ENCODE measurements around the gene SRRM2. TPM values are rescaled to one million over a fixed set of nuclear protein-coding genes. Genes with fewer than 3 reads are reported as not detected.

Gene SRRM2
- total RNA-seq, 1 experiment from 2014 or later = 127 TPM

DNA sequence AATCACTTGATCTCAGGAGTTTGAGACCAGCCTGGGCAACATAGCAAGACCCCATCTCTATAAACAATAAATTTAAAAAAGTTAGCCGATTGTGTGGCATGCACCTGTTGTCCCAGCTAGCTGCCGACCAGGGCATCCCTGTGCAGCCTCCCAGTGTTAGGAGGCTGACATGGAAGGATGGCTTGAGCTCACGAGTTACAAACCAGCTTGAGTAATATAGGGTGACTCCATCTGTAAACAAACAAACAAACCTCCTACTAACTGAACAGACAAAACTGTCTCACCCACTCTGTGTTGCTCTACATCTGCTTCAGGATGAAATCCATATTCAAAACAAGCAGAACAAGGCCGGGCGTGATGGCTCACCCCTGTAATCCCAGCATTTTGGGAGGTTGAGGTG, 25.5 kb upstream of the SRRM2 start:
- no peak for DNase-seq
- no peaks in the 10 kb centered on the region for H3K9me3 ChIP-seq (ENCODE audit: low read length)
- H3K4me2 ChIP-seq (ENCODE audit: low read depth, low read length, poor library complexity, severe bottlenecking) = no peak overlapping the region
- H3K27me3 ChIP-seq (ENCODE audit: low read length) = no peaks in the 10 kb centered on the region
- no peak overlapping the region for H2AFZ ChIP-seq (ENCODE audit: low read length)
- H3K79me2 ChIP-seq (ENCODE audit: low read length) = no peaks in the 10 kb centered on the region
- no peak overlapping the region for H3K9ac ChIP-seq (ENCODE audit: low read length)
- H3K9me2 ChIP-seq (replicated peaks; ENCODE audit: insufficient read depth, low read length) = no peaks in the 10 kb centered on the region
- H4K20me1 ChIP-seq (ENCODE audit: insufficient read depth, low read depth, low read length) = no peaks in the 10 kb centered on the region
- no peak overlapping the region for H3K4me3 ChIP-seq (ENCODE audit: low read length)
- no peaks in the 10 kb centered on the region for H3K36me3 ChIP-seq (ENCODE audit: insufficient read depth, low read length)
- H3K27ac ChIP-seq (ENCODE audit: low read length) = no peak overlapping the region
- H3K4me1 ChIP-seq (ENCODE audit: low read length) = peaks cover 2% of the 10 kb centered on the region; the same call in 1 of the 2 replicates

DNA sequence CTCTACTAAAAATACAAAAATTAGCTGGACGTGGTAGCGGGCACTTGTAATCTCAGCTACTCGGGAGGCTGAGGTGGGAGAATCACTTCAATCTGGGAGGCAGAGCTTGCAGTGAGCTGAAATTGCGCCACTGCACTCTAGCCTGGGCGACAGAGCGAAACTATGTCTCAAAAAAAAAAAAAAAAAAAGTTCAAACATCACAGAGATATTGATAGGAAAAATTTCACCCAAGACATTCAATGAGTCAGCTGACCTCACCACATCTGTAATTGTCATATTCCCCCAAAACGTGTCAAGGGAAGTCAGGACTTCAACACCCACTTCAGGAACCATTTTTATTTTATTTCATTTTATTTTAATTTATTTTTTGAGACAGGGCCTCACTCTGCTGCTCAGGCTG, 24.4 kb upstream of the SRRM2 start:
- H3K27ac ChIP-seq (ENCODE audit: low read length) = no peak overlapping the region
- no peak for DNase-seq

DNA sequence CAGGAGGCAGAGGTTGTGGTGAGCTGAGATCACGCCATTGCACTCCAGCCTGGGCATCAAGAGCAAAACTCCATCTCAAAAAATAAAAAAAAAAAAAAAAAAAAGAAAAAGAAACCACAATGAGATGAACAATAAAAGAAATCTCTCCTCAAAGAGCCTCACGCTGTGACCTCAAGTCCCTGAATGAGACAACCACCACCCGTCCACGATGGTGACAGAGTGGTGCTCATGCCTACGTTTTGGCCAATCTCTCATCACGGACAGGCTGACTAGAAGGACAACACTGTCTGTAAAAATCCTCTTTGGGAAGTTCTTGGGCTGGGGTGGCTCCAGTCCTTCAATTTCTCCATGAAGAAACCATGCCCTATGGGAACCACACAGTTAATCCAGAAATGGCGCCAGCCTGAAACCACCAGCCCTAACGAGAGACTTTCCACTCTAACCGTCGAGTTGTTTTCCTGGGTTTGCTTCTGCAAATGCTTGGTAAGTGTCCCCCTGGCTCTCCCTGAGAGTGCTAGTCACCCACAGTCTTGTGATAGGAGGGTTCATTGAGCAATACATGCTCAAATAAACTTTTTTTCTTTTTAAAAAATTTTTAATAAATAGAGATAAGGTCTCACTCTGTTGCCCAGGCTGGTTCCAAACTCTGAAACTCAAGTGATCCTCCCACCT, 17.5 kb upstream of the SRRM2 start:
- H4K20me1 ChIP-seq (ENCODE audit: insufficient read depth, low read depth, low read length) = no peaks in the 10 kb centered on the region
- no peak overlapping the region for H2AFZ ChIP-seq (ENCODE audit: low read length)
- H3K79me2 ChIP-seq (ENCODE audit: low read length) = no peaks in the 10 kb centered on the region
- H3K4me1 ChIP-seq (ENCODE audit: low read length) = no peaks in the 10 kb centered on the region
- no peaks in the 10 kb centered on the region for H3K36me3 ChIP-seq (ENCODE audit: insufficient read depth, low read length)
- DNase-seq = no peak
- H3K9ac ChIP-seq (ENCODE audit: low read length) = no peak overlapping the region
- H3K4me2 ChIP-seq (ENCODE audit: low read depth, low read length, poor library complexity, severe bottlenecking) = no peak overlapping the region
- H3K9me3 ChIP-seq (ENCODE audit: low read length) = no peaks in the 10 kb centered on the region
- no peak overlapping the region for H3K4me3 ChIP-seq (ENCODE audit: low read length)
- no peaks in the 10 kb centered on the region for H3K9me2 ChIP-seq (replicated peaks; ENCODE audit: insufficient read depth, low read length)
- no peaks in the 10 kb centered on the region for H3K27me3 ChIP-seq (ENCODE audit: low read length)
- H3K27ac ChIP-seq (ENCODE audit: low read length) = no peak overlapping the region

More for the DNA sequence above, 24.4 kb upstream of the SRRM2 start:
- H4K20me1 ChIP-seq (ENCODE audit: insufficient read depth, low read depth, low read length) = no peaks in the 10 kb centered on the region
- no peaks in the 10 kb centered on the region for H3K4me1 ChIP-seq (ENCODE audit: low read length)
- no peak overlapping the region for H3K9ac ChIP-seq (ENCODE audit: low read length)
- H3K9me3 ChIP-seq (ENCODE audit: low read length) = no peaks in the 10 kb centered on the region
- H3K9me2 ChIP-seq (replicated peaks; ENCODE audit: insufficient read depth, low read length) = no peaks in the 10 kb centered on the region
- H3K36me3 ChIP-seq (ENCODE audit: insufficient read depth, low read length) = no peaks in the 10 kb centered on the region
- H3K27me3 ChIP-seq (ENCODE audit: low read length) = no peaks in the 10 kb centered on the region
- no peak overlapping the region for H3K4me2 ChIP-seq (ENCODE audit: low read depth, low read length, poor library complexity, severe bottlenecking)
- no peak overlapping the region for H2AFZ ChIP-seq (ENCODE audit: low read length)
- H3K79me2 ChIP-seq (ENCODE audit: low read length) = no peaks in the 10 kb centered on the region
- no peak overlapping the region for H3K4me3 ChIP-seq (ENCODE audit: low read length)

DNA sequence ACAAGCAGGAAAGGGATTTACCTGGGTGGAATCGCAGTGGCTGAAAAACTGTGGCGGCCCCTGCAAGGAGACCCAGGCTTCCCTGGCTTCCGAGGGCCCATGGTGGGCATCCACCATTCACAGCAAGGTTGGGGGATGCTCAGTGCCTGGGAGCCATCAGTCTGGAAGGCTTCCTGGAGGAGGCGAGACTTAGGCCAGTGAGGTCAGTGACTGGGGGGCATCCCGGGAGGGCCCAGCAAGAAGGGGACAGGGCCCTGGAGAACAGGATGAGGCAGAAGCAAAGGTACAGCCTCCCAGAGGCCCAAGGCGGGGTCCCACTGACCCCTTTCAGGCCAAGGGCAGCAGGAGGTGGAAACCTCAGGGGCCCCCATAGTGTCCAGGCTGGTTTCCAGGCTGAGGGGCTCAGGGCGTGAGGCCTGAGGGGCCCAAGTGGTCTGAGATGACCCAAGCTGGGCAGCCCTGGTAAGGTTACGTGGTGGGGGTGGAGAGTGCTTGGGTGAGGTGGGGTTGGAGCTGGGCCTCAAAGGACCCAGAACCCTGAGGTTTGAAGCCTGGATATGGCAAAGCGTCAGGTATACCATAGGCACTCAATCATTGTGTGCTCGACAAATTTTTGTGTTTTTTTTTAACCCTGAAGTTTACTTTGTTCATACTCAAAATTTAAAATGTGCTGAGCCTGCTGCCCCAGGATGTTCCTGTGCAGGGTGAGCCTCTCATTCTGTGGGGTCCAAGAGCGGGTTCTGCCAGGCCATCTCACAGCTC, 15.8 kb upstream of the SRRM2 start:
- no peak for DNase-seq
- Histone ChIP-seq H3K27ac (ENCODE audit: low read length) (no peak overlapping the region), H3K4me2 (ENCODE audit: low read depth, low read length, poor library complexity, severe bottlenecking) (no peak overlapping the region), H3K9ac (ENCODE audit: low read length) (no peak overlapping the region), H3K9me3 (ENCODE audit: low read length) (no peaks in the 10 kb centered on the region), H3K4me3 (ENCODE audit: low read length) (no peak overlapping the region), H2AFZ (ENCODE audit: low read length) (no peak overlapping the region), H3K36me3 (ENCODE audit: insufficient read depth, low read length) (no peaks in the 10 kb centered on the region), H3K79me2 (ENCODE audit: low read length) (no peaks in the 10 kb centered on the region), H3K27me3 (ENCODE audit: low read length) (no peaks in the 10 kb centered on the region), H3K9me2 (replicated peaks; ENCODE audit: insufficient read depth, low read length) (no peaks in the 10 kb centered on the region), H4K20me1 (ENCODE audit: insufficient read depth, low read depth, low read length) (no peaks in the 10 kb centered on the region), H3K4me1 (ENCODE audit: low read length) (no peaks in the 10 kb centered on the region)

DNA sequence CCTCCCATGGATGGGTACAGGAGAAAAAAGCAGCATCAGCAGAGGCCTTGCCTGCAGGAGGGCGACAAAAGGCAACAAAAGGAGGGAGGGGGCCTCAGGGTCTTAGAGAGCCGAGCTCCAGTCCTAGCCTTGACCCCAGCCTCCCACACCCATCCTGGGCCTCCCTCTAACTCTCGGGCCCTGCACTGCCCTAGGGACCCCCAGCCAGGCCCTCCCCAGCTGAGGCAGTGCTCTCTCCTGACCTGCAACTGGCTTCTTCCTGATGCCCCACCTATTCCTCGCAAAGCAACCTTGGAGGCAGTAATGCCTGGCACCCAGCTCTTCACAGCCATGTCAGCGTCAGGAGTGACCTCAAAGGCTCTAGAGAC, 15.2 kb upstream of the SRRM2 start:
- Histone ChIP-seq H3K79me2 (ENCODE audit: low read length) (no peaks in the 10 kb centered on the region), H3K9me3 (ENCODE audit: low read length) (no peaks in the 10 kb centered on the region), H3K4me3 (ENCODE audit: low read length) (no peak overlapping the region), H3K27ac (ENCODE audit: low read length) (no peak overlapping the region), H3K9me2 (replicated peaks; ENCODE audit: insufficient read depth, low read length) (no peaks in the 10 kb centered on the region), H3K36me3 (ENCODE audit: insufficient read depth, low read length) (no peaks in the 10 kb centered on the region), H4K20me1 (ENCODE audit: insufficient read depth, low read depth, low read length) (no peaks in the 10 kb centered on the region), H2AFZ (ENCODE audit: low read length) (no peak overlapping the region), H3K4me1 (ENCODE audit: low read length) (no peaks in the 10 kb centered on the region), H3K27me3 (ENCODE audit: low read length) (no peaks in the 10 kb centered on the region), H3K9ac (ENCODE audit: low read length) (no peak overlapping the region), H3K4me2 (ENCODE audit: low read depth, low read length, poor library complexity, severe bottlenecking) (no peak overlapping the region)
- no peak for DNase-seq

DNA sequence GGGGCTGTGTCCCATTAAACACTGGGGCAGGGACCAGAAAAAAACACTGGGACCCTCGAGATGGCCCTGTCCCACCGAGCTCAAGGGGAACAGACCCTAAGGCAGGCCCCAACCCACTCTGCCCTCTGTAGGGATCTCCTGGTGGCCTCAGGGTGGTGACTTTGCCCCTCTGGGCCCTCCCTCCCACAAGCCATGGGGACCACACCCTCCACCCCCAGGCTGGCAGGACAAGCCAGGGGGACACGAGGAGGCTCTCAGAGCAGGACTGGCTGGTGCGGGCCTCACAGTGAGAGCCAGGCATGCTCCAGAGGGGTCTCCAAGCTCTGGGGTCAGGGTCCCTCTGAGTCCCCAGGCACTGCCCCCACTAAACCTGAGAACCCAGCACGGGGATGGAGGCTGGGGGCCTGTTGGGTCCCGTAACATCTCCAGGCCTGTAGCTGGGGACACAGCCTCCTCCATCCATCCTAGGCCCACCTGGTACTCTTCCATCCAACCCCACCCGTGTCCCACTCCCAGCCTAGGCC, 14.5 kb upstream of the SRRM2 start:
- H3K36me3 ChIP-seq (ENCODE audit: insufficient read depth, low read length) = no peaks in the 10 kb centered on the region
- no peak for DNase-seq
- H3K4me3 ChIP-seq (ENCODE audit: low read length) = no peak overlapping the region
- no peaks in the 10 kb centered on the region for H3K4me1 ChIP-seq (ENCODE audit: low read length)
- H3K79me2 ChIP-seq (ENCODE audit: low read length) = no peaks in the 10 kb centered on the region
- no peak overlapping the region for H3K27ac ChIP-seq (ENCODE audit: low read length)
- H3K9me2 ChIP-seq (replicated peaks; ENCODE audit: insufficient read depth, low read length) = no peaks in the 10 kb centered on the region
- H2AFZ ChIP-seq (ENCODE audit: low read length) = no peak overlapping the region
- no peaks in the 10 kb centered on the region for H4K20me1 ChIP-seq (ENCODE audit: insufficient read depth, low read depth, low read length)
- no peak overlapping the region for H3K9ac ChIP-seq (ENCODE audit: low read length)
- H3K4me2 ChIP-seq (ENCODE audit: low read depth, low read length, poor library complexity, severe bottlenecking) = no peak overlapping the region
- H3K9me3 ChIP-seq (ENCODE audit: low read length) = no peaks in the 10 kb centered on the region
- H3K27me3 ChIP-seq (ENCODE audit: low read length) = no peaks in the 10 kb centered on the region

DNA sequence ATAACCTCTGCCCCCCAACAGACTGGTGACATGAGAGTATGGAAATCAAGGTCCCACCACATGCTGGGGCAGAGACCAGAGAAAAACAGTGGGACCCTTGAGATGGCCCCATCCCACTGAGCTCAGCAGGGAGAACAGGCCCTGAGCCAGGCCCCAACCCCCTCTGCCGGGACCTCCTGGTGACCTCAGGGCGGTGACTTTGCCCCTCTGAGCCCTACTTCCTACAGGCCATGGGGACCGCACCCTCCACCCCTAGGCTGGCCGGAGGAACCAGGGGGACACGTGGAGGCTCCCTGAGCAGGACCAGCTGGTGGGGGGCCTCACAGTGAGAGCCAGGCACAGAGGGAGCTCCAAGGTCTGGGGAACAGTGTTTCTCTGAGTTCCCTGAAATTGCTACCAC, 13.8 kb upstream of the SRRM2 start:
- Histone ChIP-seq H3K79me2 (ENCODE audit: low read length) (no peaks in the 10 kb centered on the region), H2AFZ (ENCODE audit: low read length) (no peak overlapping the region), H3K9me3 (ENCODE audit: low read length) (no peaks in the 10 kb centered on the region), H4K20me1 (ENCODE audit: insufficient read depth, low read depth, low read length) (no peaks in the 10 kb centered on the region), H3K36me3 (ENCODE audit: insufficient read depth, low read length) (no peaks in the 10 kb centered on the region), H3K27me3 (ENCODE audit: low read length) (no peaks in the 10 kb centered on the region), H3K4me1 (ENCODE audit: low read length) (no peaks in the 10 kb centered on the region), H3K4me3 (ENCODE audit: low read length) (no peak overlapping the region), H3K9ac (ENCODE audit: low read length) (no peak overlapping the region), H3K27ac (ENCODE audit: low read length) (no peak overlapping the region), H3K4me2 (ENCODE audit: low read depth, low read length, poor library complexity, severe bottlenecking) (no peak overlapping the region), H3K9me2 (replicated peaks; ENCODE audit: insufficient read depth, low read length) (no peaks in the 10 kb centered on the region)
- no peak for DNase-seq

DNA sequence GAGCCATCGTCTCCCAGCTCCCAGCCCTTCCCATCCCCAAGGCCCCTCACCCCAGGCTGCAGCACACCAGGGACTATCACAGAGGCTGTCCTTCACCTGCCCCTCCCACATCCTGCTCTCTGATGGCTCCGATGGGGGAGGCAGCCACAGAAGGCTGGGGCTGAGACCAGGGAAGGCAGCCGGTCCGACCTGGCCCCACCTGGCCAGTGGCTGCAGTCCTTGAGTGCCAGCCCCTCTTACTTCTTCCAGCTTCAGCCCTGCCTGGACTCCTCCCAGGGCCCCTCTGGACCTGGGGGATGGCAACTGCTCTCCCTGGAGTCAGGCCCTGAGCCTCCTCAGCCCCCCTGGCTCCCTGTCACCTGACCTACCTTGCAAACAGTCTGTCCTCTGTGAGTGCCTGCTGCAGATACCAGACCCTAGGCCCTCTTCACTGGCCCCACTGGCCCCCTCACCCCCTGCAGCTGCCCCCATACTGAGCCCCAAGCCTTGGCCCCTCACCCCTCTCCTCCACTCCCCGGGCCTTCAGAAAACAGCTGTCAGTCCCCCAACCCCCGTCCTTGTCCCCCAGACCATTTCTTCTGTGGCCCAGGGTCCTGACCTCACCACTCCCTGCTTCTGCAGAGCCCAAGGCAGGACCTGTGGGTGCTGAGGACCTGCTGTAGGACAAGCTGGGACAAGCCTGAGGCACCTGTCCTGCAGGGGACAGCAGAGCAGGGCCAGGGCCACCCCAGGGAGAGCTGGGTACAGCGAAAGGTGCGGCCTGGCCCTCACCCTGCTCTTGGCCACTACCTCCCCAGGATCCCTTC, 12.6 kb upstream of the SRRM2 start:
- H3K27ac ChIP-seq (ENCODE audit: low read length) = no peak overlapping the region
- H3K36me3 ChIP-seq (ENCODE audit: insufficient read depth, low read length) = no peaks in the 10 kb centered on the region
- H3K9me3 ChIP-seq (ENCODE audit: low read length) = no peaks in the 10 kb centered on the region
- H2AFZ ChIP-seq (ENCODE audit: low read length) = no peak overlapping the region
- H3K4me3 ChIP-seq (ENCODE audit: low read length) = no peak overlapping the region
- no peak overlapping the region for H3K4me2 ChIP-seq (ENCODE audit: low read depth, low read length, poor library complexity, severe bottlenecking)
- no peaks in the 10 kb centered on the region for H3K4me1 ChIP-seq (ENCODE audit: low read length)
- DNase-seq = no peak
- no peak overlapping the region for H3K9ac ChIP-seq (ENCODE audit: low read length)
- H3K9me2 ChIP-seq (replicated peaks; ENCODE audit: insufficient read depth, low read length) = no peaks in the 10 kb centered on the region
- H4K20me1 ChIP-seq (ENCODE audit: insufficient read depth, low read depth, low read length) = no peaks in the 10 kb centered on the region
- no peaks in the 10 kb centered on the region for H3K27me3 ChIP-seq (ENCODE audit: low read length)
- no peaks in the 10 kb centered on the region for H3K79me2 ChIP-seq (ENCODE audit: low read length)
